Measurements from ENCODE around the gene EVL.

The EVL gene

GRCh38 chr14:100134586-100134985, 69.4 kb downstream of the EVL start:
- Histone ChIP-seq H4K20me1 (ENCODE audit: insufficient read depth, low read length, poor library complexity, severe bottlenecking) (no peaks in the 10 kb centered on the region), H3K4me3 (ENCODE audit: low read length, poor library complexity, severe bottlenecking) (no peak overlapping the region), H3K9ac (ENCODE audit: low read depth, low read length, poor library complexity, severe bottlenecking) (no peak overlapping the region), H3K36me3 (ENCODE audit: insufficient read depth, low read length) (peaks cover 99% of the 10 kb centered on the region; the same call in 1 of the 2 replicates), H3F3A (ENCODE audit: low read depth) (0 out of 2 replicates have a peak, but pooled peaks cover 2% of the 10 kb centered on the region), H3K27me3 (ENCODE audit: insufficient read depth, low read length, poor library complexity, severe bottlenecking) (no peaks in the 10 kb centered on the region), H3K9me2 (replicated peaks; ENCODE audit: low read depth, low read length) (no peaks in the 10 kb centered on the region), H3K9me3 (ENCODE audit: insufficient read depth, low read depth, low read length) (no peaks in the 10 kb centered on the region), H2AFZ (ENCODE audit: low read length) (no peak overlapping the region), H3K79me2 (ENCODE audit: insufficient read depth, low read length) (no peaks in the 10 kb centered on the region), H3K4me2 (ENCODE audit: low read depth, low read length, poor library complexity, severe bottlenecking) (no peak overlapping the region), H3K4me1 (ENCODE audit: insufficient read depth, low read length, poor library complexity, severe bottlenecking) (no peaks in the 10 kb centered on the region)
- TF ChIP-seq CTCF (conservative IDR thresholded peaks at IDR 0.05; ENCODE audit: low read length), result no peak
- TF ChIP-seq EZH2phosphoT487 (IDR thresholded peaks at IDR 0.05; ENCODE audit: borderline replicate concordance), result no peak

GRCh38 chr14:100135073-100135472, 69.9 kb downstream of the EVL start:
- no peaks in the 10 kb centered on the region for H3K4me1 ChIP-seq (ENCODE audit: insufficient read depth, low read length, poor library complexity, severe bottlenecking)
- no peak overlapping the region for H3K4me2 ChIP-seq (ENCODE audit: low read depth, low read length, poor library complexity, severe bottlenecking)
- H3K9me2 ChIP-seq (replicated peaks; ENCODE audit: low read depth, low read length), result no peaks in the 10 kb centered on the region
- TF ChIP-seq CTCF (conservative IDR thresholded peaks at IDR 0.05; ENCODE audit: low read length), result no peak
- no peak for TF ChIP-seq EZH2phosphoT487 (IDR thresholded peaks at IDR 0.05; ENCODE audit: borderline replicate concordance)
- peaks cover 96% of the 10 kb centered on the region; the same call in 1 of the 2 replicates for H3K36me3 ChIP-seq (ENCODE audit: insufficient read depth, low read length)
- 0 out of 2 replicates have a peak, but pooled peaks cover 2% of the 10 kb centered on the region for H3F3A ChIP-seq (ENCODE audit: low read depth)
- H4K20me1 ChIP-seq (ENCODE audit: insufficient read depth, low read length, poor library complexity, severe bottlenecking), result no peaks in the 10 kb centered on the region
- no peaks in the 10 kb centered on the region for H3K9me3 ChIP-seq (ENCODE audit: insufficient read depth, low read depth, low read length)
- H3K79me2 ChIP-seq (ENCODE audit: insufficient read depth, low read length), result no peaks in the 10 kb centered on the region
- no peak overlapping the region for H3K4me3 ChIP-seq (ENCODE audit: low read length, poor library complexity, severe bottlenecking)
- H3K9ac ChIP-seq (ENCODE audit: low read depth, low read length, poor library complexity, severe bottlenecking), result no peak overlapping the region
- no peak overlapping the region for H2AFZ ChIP-seq (ENCODE audit: low read length)
- no peaks in the 10 kb centered on the region for H3K27me3 ChIP-seq (ENCODE audit: insufficient read depth, low read length, poor library complexity, severe bottlenecking)

GRCh38 chr14:100135784-100136183, 70.6 kb downstream of the EVL start:
- Histone ChIP-seq H3K36me3 (ENCODE audit: insufficient read depth, low read length) (peaks cover 89% of the 10 kb centered on the region; the same call in 1 of the 2 replicates), H4K20me1 (ENCODE audit: insufficient read depth, low read length, poor library complexity, severe bottlenecking) (no peaks in the 10 kb centered on the region), H3K4me3 (ENCODE audit: low read length, poor library complexity, severe bottlenecking) (no peak overlapping the region), H3K4me2 (ENCODE audit: low read depth, low read length, poor library complexity, severe bottlenecking) (no peak overlapping the region), H2AFZ (ENCODE audit: low read length) (no peak overlapping the region), H3K4me1 (ENCODE audit: insufficient read depth, low read length, poor library complexity, severe bottlenecking) (no peaks in the 10 kb centered on the region), H3K27me3 (ENCODE audit: insufficient read depth, low read length, poor library complexity, severe bottlenecking) (no peaks in the 10 kb centered on the region), H3K9me2 (replicated peaks; ENCODE audit: low read depth, low read length) (no peaks in the 10 kb centered on the region), H3K79me2 (ENCODE audit: insufficient read depth, low read length) (no peaks in the 10 kb centered on the region), H3F3A (ENCODE audit: low read depth) (0 out of 2 replicates have a peak, but pooled peaks cover 2% of the 10 kb centered on the region), H3K9ac (ENCODE audit: low read depth, low read length, poor library complexity, severe bottlenecking) (no peak overlapping the region), H3K9me3 (ENCODE audit: insufficient read depth, low read depth, low read length) (no peaks in the 10 kb centered on the region)
- TF ChIP-seq EZH2phosphoT487 (IDR thresholded peaks at IDR 0.05; ENCODE audit: borderline replicate concordance), result no peak
- TF ChIP-seq CTCF (conservative IDR thresholded peaks at IDR 0.05; ENCODE audit: low read length), result peak; percentile 40

Data from Loucy (cell line).